Gastroesophageal sphincter (tissue), 4 donors: ENCODE measurements around the gene LPIN1. TPM values are rescaled to one million over a fixed set of nuclear protein-coding genes. Genes with fewer than 3 reads are reported as not detected.

Experiments
- ATAC-seq: fragments of 150-250 bp; one replicate; pipeline ENCODE4 v1.9.1; 2016; ENCODE audit warnings: mild to moderate bottlenecking, moderate library complexity
- H3K27ac ChIP-seq, 4 donors: fragments of 200-600 bp; sonication (generic) in 3 of 4; 1 replicate in 3 of 4; 2 replicates in 1 of 4; pipeline ENCODE4 v1.5.1; 2016 to 2019
- H3K27me3 ChIP-seq: fragments of 200-600 bp; sonication (generic); one replicate; pipeline ENCODE4 v1.5.1; 2019
- H3K36me3 ChIP-seq, 2 donors: fragments of 200-600 bp; sonication (generic); one replicate each; pipeline ENCODE4 v1.5.1; 2019; ENCODE audit warnings: control low read depth in 1 of 2
- H3K4me1 ChIP-seq, 3 donors: fragments of 200-600 bp; sonication (generic); 1 replicate in 2 of 3; 2 replicates in 1 of 3; pipeline ENCODE4 v1.5.1; 2016 to 2019; ENCODE audit warnings: control low read depth in 2 of 3
- H3K4me3 ChIP-seq, 2 donors: fragments of 200-600 bp; sonication (generic); one replicate each; pipeline ENCODE4 v1.5.1; 2019; ENCODE audit warnings: mild to moderate bottlenecking in 1 of 2, moderate library complexity in 1 of 2
- H3K9me3 ChIP-seq, 3 donors: fragments of 200-600 bp; sonication (generic); one replicate each; pipeline ENCODE4 v1.5.1; 2017 to 2019; ENCODE audit warnings: control low read depth in 2 of 3
- EP300 ChIP-seq: sonication (generic); formaldehyde crosslinking; IDR thresholded peaks from one replicate; pipeline ENCODE4 v1.6.1; 2017; ENCODE audit warnings: antibody characterized with exemption, mild to moderate bottlenecking
- POLR2A ChIP-seq, 2 donors: fragments of 450-650 bp; IDR thresholded peaks; one replicate each; pipeline ENCODE4 v1.6.1; 2017; ENCODE audit warnings: antibody characterized with exemption in 2 of 2, mild to moderate bottlenecking in 2 of 2, moderate library complexity in 1 of 2
- POLR2AphosphoS5 ChIP-seq: sonication (generic); formaldehyde crosslinking; IDR thresholded peaks from one replicate; pipeline ENCODE4 v1.6.1; 2017; ENCODE audit warnings: antibody characterized with exemption
- WGBS, 2 donors: methylation state at CpG; one replicate each; pipeline ENCODE4 v1.1.5; 2018; ENCODE audit warnings: low coverage in 1 of 2; 5-methylcytosine and 5-hydroxymethylcytosine counted together
- total RNA-seq, 4 donors: library from RNA; depleted of rRNA; stranded (reverse); fragments of >200 nt; gene quantifications; one replicate each; pipeline ENCODE4 v1.1.0, GENCODE V29; 2016
- TF ChIP-seq, protein P1 (sequence below), 4 experiments: fragments of 200-600 bp in 2 of 4; fragments of 450-650 bp in 2 of 4; sonication (generic) in 1 of 4; IDR thresholded peaks; one replicate each; pipeline ENCODE4 v1.5.1; 2017 to 2019; ENCODE audit warnings: antibody characterized with exemption in 4 of 4, mild to moderate bottlenecking in 2 of 4, moderate library complexity in 2 of 4

Gene LPIN1
- total RNA-seq, 4 donors from 2014 or later, result 47.3 to 70.1 (median 50.0) TPM

DNA sequence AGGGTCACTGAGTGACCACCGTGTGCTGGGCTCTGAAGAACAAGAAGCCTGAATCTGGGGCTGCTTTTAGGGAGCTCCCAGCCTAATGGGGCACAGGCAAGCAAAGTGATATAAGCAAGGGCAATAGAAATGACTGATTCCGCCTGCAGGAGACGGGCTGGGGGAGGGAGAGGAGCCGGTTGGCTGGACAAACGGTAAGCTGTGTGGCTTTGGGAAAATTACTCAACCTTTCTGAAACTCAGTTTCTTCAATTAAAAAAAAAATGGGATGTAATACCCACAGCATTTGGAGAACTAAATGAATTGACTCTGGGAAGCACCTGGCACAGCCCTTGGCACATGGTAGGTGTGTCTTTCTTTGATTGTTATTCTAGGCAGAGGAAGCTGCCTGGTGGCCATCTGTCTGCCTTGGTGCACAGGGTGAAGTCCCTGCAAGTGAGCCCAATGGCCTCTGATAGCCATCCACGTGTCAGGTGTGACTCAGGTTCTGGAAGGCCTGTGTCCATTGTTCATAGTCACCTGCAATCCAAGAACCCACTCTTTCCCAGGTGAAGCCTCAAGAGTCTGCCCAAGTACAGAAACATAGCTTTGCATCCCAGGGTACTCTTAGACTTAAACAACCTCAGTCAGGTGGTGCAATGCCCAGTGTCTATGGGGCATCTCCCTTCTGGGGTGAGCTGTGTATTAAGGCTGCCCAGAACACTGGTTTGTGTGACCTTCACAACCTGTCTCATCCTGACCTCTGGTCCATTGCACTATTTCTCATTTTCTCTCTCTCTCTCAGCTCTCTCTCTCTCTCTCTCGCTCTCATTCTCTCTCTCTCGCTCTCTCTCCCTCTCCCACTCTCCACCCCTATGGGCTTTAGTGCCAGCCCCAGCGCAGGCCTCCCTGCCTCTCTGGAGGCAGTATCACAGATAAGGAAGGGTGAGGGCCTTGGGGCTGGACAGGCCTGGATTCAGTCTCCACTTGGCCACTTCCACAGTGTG, 46.5 kb upstream of the LPIN1 start:
- Histone ChIP-seq H3K9me3 (no peaks in the 10 kb centered on the region), H3K4me1 (peaks cover 0 to 29% (median 11%) of the 10 kb centered on the region in 3 donors), H3K27ac (no peak overlapping the region), H3K36me3 (no peaks in the 10 kb centered on the region), H3K27me3 (no peaks in the 10 kb centered on the region), H3K4me3 (no peak overlapping the region)
- TF ChIP-seq POLR2A (IDR thresholded peaks at IDR 0.05) (no peak), EP300 (no peak), POLR2AphosphoS5 (no peak)
- TF ChIP-seq, protein P1, sequence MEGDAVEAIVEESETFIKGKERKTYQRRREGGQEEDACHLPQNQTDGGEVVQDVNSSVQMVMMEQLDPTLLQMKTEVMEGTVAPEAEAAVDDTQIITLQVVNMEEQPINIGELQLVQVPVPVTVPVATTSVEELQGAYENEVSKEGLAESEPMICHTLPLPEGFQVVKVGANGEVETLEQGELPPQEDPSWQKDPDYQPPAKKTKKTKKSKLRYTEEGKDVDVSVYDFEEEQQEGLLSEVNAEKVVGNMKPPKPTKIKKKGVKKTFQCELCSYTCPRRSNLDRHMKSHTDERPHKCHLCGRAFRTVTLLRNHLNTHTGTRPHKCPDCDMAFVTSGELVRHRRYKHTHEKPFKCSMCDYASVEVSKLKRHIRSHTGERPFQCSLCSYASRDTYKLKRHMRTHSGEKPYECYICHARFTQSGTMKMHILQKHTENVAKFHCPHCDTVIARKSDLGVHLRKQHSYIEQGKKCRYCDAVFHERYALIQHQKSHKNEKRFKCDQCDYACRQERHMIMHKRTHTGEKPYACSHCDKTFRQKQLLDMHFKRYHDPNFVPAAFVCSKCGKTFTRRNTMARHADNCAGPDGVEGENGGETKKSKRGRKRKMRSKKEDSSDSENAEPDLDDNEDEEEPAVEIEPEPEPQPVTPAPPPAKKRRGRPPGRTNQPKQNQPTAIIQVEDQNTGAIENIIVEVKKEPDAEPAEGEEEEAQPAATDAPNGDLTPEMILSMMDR (IDR thresholded peaks at IDR 0.05), result no peak
- ATAC-seq, result no peak
- 80 to 81% methylated on average over 2 to 8 of the region's 9 CpGs for whole genome bisulfite sequencing, 2 donors

- peaks cover 0 to 29% (median 11%) of the 10 kb centered on the region in 3 donors for H3K4me1 ChIP-seq
- no peaks in the 10 kb centered on the region for H3K9me3 ChIP-seq
- ATAC-seq, result no peak
- no peak overlapping the region for H3K27ac ChIP-seq
- TF ChIP-seq POLR2AphosphoS5 (no peak), POLR2A (IDR thresholded peaks at IDR 0.05) (no peak)
- TF ChIP-seq, protein P1 (IDR thresholded peaks at IDR 0.05), result no peak
- 68 to 78% methylated on average over 5 of the region's 5 CpGs for WGBS, 2 donors
- no peaks in the 10 kb centered on the region for H3K36me3 ChIP-seq
- no peaks in the 10 kb centered on the region for H3K27me3 ChIP-seq
- no peak overlapping the region for H3K4me3 ChIP-seq
Measured at GRCh38 chr2:11701206-11701605, 45.2 kb upstream of the LPIN1 start.

DNA sequence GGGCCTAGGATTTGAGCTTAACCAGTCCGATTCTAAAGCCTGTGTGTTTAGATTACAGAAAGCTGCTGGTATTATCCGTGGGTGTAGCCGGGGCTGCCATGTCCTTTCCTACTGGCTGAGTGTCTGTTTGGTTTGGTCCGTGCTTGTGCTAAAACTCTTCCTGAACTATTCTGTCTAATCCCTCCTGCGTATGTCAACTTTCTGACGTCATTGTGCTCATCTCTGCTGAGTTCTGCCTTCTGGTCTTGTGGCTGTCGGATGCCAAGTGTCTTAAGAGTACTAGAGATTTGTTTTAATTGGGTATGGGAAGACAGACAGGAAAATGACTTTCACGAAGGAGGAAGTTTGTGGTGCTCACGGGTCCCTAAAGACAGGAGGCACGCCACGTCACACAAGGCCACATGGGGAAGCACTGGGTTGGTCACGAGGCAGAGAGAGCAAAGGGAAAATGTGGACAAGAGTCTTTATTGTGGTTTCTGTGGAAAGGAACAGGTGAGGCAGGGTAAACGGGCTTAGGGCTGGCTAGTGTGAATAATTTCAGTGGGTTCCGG, 44.6 kb upstream of the LPIN1 start:
- no peaks in the 10 kb centered on the region for H3K36me3 ChIP-seq
- H3K4me1 ChIP-seq, result peaks cover 0 to 23% (median 9%) of the 10 kb centered on the region in 3 donors
- H3K4me3 ChIP-seq, result no peak overlapping the region
- no peak for TF ChIP-seq POLR2AphosphoS5
- no peak for TF ChIP-seq EP300
- TF ChIP-seq POLR2A (IDR thresholded peaks at IDR 0.05), result no peak
- TF ChIP-seq, protein P1 (IDR thresholded peaks at IDR 0.05), result no peak
- ATAC-seq, result no peak
- no peaks in the 10 kb centered on the region for H3K9me3 ChIP-seq
- H3K27me3 ChIP-seq, result no peaks in the 10 kb centered on the region
- H3K27ac ChIP-seq, result no peak overlapping the region
- 41 to 53% methylated on average over 9 to 10 of the region's 14 CpGs for WGBS, 2 donors

DNA sequence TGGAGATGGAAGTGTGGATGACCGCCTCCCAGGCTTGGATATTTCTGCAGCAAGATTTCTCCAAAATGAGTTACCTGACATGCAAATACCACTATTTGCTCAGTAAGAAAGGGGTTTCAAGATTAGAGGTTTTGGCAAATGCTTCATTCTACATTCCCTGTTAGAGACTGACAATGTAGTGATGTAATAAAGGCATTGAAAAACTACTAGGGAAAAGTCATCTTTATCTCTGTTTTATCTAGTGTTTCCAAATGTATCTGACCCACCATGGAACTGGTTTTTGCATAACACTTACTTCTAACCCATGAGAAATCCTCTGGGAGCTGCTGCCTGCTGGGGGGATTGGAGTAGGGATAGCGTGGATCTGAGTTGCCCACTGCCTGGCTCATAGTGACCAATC, 43.5 kb upstream of the LPIN1 start:
- H3K4me1 ChIP-seq, result peaks cover 0 to 12% (median 0%) of the 10 kb centered on the region in 3 donors
- no peaks in the 10 kb centered on the region for H3K36me3 ChIP-seq
- TF ChIP-seq POLR2A (IDR thresholded peaks at IDR 0.05), result no peak
- no peak for TF ChIP-seq POLR2AphosphoS5
- no peak for TF ChIP-seq EP300
- H3K27me3 ChIP-seq, result no peaks in the 10 kb centered on the region
- no peak for ATAC-seq
- 100% methylated on average over 1 to 2 of the region's 2 CpGs for WGBS, 2 donors
- H3K4me3 ChIP-seq, result no peak overlapping the region
- H3K27ac ChIP-seq, result no peak overlapping the region
- H3K9me3 ChIP-seq, result no peaks in the 10 kb centered on the region

GRCh38 chr2:11703700-11704099, 42.7 kb upstream of the LPIN1 start:
- Histone ChIP-seq H3K36me3 (no peaks in the 10 kb centered on the region), H3K27ac (no peak overlapping the region), H3K4me1 (peaks cover 0 to 5% (median 0%) of the 10 kb centered on the region in 3 donors), H3K4me3 (no peak overlapping the region), H3K9me3 (no peaks in the 10 kb centered on the region), H3K27me3 (no peaks in the 10 kb centered on the region)
- TF ChIP-seq POLR2A (IDR thresholded peaks at IDR 0.05) (no peak), EP300 (no peak), POLR2AphosphoS5 (no peak)
- TF ChIP-seq, protein P1 (IDR thresholded peaks at IDR 0.05), result no peak
- WGBS, 2 donors, result no CpG with 5 or more reads among the region's 1 CpG
- no peak for ATAC-seq
